Activated CD4-positive, alpha-beta T cell treated with anti-CD3 and anti-CD28 coated beads, Interleukin-2, Interleukin-4, amounts not matched to agents 100 ng/mL and 50 ng/mL, durations not matched to agents 16 hours and 8 hours (primary cell): ENCODE data around the gene ATP9B.

ENCODE experiments used
- DNase-seq: peaks from one replicate; pipeline ENCODE4 v3.0.0-alpha.2; 2020; ENCODE audit warnings: low spot score

Gene ATP9B

GRCh38 chr18:79068937-79069716, at the start of gene ATP9B:
Gene ATP9B, plus strand, starts transcription at chr18:79069394. Its CDS starts 17 bp downstream, at chr18:79069411.
- peak; percentile 98 for DNase-seq

- DNase-seq: no peak
Measured at GRCh38 chr18:79019881-79020280, 49.3 kb upstream of the ATP9B start.

- DNase-seq: no peak
Measured at GRCh38 chr18:79022603-79023002, 46.6 kb upstream of the ATP9B start.

- DNase-seq: no peak
Measured at GRCh38 chr18:79026491-79026890, 42.7 kb upstream of the ATP9B start.

- no peak for DNase-seq
Measured at GRCh38 chr18:79030680-79031079, 38.5 kb upstream of the ATP9B start.

GRCh38 chr18:79042276-79042675, 26.9 kb upstream of the ATP9B start:
- DNase-seq: no peak

- no peak for DNase-seq
Measured at GRCh38 chr18:79043288-79043687, 25.9 kb upstream of the ATP9B start.

- no peak for DNase-seq
Measured at GRCh38 chr18:79046522-79046921, 22.7 kb upstream of the ATP9B start.

GRCh38 chr18:79047556-79048244, 21.5 kb upstream of the ATP9B start:
- DNase-seq: no peak

- no peak for DNase-seq
Measured at GRCh38 chr18:79048245-79048632, 21.0 kb upstream of the ATP9B start.

- DNase-seq: no peak
Measured at GRCh38 chr18:79049506-79049905, 19.7 kb upstream of the ATP9B start.

GRCh38 chr18:79050005-79050404, 19.2 kb upstream of the ATP9B start:
- no peak for DNase-seq

GRCh38 chr18:79056827-79057367, 12.3 kb upstream of the ATP9B start:
- no peak for DNase-seq

- no peak for DNase-seq
Measured at GRCh38 chr18:79058007-79058406, 11.2 kb upstream of the ATP9B start.

GRCh38 chr18:79062806-79063205, 6.4 kb upstream of the ATP9B start:
- no peak for DNase-seq

- DNase-seq: no peak
Measured at GRCh38 chr18:79064228-79064627, 5.0 kb upstream of the ATP9B start.

- DNase-seq: no peak
Measured at GRCh38 chr18:79065802-79066201, 3.4 kb upstream of the ATP9B start.

GRCh38 chr18:79067611-79068010, 1.6 kb upstream of the ATP9B start:
- no peak for DNase-seq

- DNase-seq: peak; percentile 16
Measured at GRCh38 chr18:79068341-79068936, 755 bp upstream of the ATP9B start.

GRCh38 chr18:79069717-79070151, 540 bp downstream of the ATP9B start:
- peak; percentile 6 for DNase-seq

- no peak for DNase-seq
Measured at GRCh38 chr18:79070486-79070885, 1.3 kb downstream of the ATP9B start.

- peak; percentile 38 for DNase-seq
Measured at GRCh38 chr18:79071037-79071436, 1.8 kb downstream of the ATP9B start.
